NT2/D1 (cell line): ENCODE measurements around the gene DIP2C.

Experiments used
- SUZ12 ChIP-seq: IDR thresholded peaks from 2 replicates; pipeline ENCODE4 v1.6.1; 2011; ENCODE audit not compliant: insufficient read length, insufficient read depth; ENCODE audit errors: extremely low read depth
- YY1 ChIP-seq: IDR thresholded peaks from 2 replicates; pipeline ENCODE4 v1.6.1; 2011; ENCODE audit not compliant: insufficient read length, insufficient read depth

DNA sequence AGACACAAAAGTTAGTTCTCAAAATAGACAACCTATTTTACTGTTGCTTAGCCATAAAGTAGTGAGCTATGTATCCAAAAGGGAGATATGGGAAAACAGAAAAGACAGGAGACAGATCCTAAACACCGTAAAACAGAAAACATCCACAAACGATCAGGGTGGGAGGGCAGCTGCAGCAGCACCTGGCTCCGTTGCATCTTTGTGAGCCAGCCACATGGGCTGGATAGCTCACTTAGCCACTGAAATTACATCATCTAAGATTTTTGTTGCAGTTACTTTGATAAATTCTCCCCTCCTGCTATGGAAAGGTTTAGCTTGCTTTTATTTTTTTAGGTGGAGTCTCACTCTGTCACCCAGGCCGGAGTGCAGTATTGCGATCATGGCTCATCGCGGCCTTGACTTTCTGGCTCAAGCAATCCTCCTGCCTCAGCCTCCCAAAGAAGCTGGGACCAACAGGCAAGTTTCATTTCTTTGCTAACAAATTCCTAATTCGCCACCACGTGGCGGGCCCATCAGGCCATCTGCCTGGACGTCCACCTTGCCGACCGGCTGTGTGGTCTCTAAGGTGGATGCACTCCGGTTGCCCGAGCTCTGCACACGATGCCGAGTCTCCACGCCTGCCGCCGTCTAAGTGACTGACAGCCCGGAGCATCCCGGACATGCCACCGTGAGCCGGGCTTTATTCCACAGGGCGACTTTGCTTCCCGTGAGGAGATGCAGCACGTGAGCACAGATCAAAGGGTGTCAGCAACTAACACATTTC, 159.8 kb downstream of the DIP2C start:
- TF ChIP-seq YY1 (no peak), SUZ12 (no peak)
